Limb (tissue), 2 donors: Measurements from ENCODE around the gene STN1.
"Not testable (repeated sequence)": the region's sequence is repeated elsewhere in the genome, so short reads cannot be mapped to it uniquely, and the experiment has no call there.

Experiments used
- DNase-seq, 2 donors: peaks; one replicate each; pipeline ENCODE4 v3.0.0-alpha.2; 2016; ENCODE audit errors: extremely low spot score in 2 of 2

The STN1 gene

DNA sequence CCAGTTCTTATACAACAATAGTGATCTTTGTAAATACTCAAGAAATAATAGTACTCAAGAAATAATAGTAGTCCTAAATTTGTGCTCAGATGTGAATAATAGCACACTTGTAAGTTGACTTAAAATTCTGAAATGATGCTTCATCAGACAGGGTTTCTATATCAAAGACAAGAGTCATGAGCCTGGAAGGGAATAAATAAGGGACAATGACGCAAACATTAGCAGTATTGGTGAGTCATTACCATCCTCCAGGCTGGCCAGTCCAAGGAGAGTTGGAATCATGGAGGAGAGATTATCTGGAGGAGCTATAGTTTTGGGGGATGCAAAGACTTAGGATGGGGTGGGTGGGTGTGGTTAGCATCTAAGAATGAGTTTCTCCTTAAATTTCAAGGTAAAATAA, 56.5 kb downstream of the STN1 start:
- no peak for DNase-seq

DNA sequence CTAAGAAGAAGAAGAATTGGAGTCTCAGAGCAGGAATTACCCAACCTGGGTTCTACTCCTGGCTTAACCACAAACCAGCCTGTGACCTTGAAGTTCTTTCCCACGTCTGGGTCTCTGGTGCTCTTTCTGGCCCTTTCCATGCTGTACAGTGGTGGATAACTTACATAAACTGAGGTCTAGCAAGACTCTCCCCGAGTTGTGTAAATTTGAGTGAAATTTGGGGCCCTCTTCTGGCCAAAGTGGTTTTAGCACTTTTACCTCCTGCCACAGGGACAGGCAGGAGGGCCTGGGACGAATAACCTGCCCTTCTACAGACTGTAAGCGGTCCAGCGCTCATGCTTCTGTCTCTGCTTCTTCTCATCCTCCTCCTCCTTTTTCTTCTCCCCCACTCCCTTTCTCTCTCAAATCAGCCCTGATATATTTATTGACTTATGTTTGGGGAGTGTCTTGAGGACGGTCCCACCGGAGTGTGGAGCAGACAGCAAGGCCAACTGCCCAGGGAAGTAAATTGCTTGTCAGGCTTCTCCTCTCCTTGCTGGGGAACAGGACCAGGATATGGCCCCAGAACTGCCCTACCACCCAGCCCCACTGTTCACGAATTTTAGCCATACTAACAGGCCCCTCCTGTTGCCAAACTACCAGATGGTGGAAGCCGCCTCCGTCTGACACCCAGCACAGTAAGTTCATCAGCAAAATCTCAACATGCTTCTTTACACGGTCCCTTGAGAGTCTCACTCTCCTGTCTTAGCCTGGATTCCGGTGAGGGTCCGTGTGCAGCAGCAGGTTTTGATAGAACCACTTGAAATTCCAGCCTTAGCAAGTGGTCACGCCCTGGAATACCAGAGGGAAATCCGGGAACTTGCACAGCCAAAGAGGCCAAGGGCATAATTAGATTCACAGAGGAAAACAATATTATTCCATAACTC, 58.6 kb downstream of the STN1 start:
- peak; percentile 73 to 82 for DNase-seq

DNA sequence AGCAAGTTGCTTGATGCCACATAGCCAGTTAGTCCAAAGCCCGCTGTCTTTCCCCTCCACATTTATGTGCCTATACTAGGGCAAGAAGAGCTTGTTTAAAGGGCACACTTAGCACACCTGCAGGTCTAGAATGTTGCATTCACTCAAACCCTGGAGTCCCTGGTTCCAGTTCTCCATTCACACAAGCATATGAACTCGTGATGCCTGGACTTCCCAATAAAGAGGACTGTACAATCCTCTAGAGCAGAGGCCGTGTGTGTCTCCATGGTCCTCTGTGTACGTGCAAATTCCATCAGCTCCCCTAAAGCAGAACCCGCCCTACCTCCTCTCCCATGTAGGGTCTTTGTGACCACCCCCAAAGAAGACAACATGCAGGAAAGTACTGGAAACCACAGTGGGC, 59.6 kb downstream of the STN1 start:
- no peak for DNase-seq

DNA sequence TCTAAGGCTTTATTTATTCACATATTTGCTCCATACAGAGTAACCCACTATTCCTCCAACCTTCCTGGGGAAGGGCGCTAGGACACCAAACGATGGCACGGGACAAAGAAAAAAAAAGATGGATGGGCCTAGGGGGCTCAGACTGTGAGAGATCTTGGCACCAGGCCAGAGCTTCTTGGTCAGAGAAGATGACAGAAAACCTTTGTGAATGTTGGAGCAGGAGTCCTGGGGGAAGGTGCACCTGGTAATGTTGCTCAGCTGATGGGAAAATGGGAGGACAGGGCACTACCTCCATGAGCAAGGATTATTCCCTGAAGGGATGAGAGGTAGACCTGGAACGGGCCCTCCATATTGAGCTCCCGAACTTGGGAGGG, 61.2 kb downstream of the STN1 start:
- DNase-seq = no peak

DNA sequence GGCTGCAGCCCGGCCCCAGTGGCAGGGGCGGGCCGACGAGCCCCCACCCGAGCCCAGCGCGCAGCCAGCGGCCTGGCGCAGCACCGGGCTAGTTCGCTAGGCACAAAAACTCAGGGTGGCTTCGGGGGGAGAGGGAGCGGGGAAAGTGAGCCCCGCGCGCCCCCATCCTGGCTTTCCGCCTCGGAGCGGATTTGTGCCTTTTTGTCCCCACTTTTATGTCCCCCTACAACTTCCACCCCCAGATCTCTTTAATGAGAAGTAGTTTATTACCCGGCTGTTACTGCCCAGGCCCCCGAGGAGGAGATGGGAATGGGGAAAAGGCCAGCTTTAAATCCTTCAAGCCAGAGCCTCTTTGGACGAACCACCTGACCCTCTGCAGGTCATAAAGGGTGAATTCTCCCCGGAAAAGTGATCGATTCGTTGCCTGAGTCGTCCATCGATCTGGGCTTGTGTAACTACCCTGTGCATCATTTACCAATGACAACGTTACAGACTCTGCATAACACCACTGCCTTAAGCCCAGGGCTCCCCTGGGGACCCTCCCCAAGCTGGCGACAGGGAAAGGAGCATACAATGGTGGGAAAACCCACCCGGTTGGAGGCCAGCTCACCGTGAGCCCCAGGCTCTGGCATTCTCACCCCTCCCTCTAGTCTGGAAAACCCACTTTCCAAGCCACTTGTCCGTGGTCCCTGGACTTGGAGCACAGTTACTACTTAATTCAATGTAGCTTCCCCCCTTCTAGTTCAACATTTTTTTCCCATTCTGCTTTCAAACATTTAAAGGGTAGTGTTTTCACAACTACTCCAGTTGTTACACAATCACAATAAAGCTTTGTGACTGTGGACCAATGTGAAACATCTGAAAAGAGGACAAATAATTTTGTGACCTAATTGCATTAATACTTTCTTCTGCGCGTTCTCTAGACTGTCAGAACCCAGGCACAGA, 61.9 kb downstream of the STN1 start:
- DNase-seq = no peak

GRCh38 chr10:103855424-103855823, 62.6 kb downstream of the STN1 start, which contains the start of gene SH3PXD2A:
TSS of gene SH3PXD2A (minus strand) at chr10:103855576. CDS start at chr10:103855266, 310 bp downstream.
- DNase-seq = peak; percentile 50 to 83

DNA sequence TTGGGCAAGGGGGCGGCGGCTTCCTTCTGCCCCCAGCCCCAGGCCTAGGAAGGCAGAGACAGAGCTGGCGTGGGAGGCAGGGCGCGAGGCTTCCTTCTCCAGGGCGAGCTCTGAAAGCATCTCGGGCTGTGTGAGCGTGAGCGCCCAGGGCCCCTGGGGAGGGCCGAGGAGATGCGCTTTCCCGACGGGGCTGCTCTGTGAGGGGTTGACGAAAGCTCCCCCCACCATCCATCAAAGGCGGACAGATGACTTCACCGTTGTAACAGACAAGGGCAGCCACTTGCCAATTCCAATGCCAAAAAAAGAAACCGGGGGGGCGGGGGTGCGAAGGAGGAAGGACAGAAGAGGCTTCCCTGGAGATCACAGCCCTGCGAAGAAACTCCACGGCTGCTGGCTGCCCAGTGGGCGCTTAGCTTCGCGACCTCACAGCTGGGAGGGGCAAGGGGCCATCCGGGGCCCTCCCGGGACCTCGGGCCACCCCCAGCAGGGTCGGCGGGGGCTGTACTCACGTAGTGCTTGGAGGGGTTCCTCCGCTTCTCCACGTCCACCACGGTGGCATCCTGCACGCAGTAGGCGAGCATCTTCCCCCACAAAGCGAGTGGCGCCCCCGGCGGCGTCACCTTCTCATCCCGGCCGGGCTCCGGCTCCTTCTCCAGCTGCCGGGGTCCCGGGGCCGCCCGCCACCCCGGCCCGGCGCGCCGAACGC, 63.1 kb downstream of the STN1 start:
- peak in 1 of 2 donors; percentile 74 for DNase-seq

- peak in 1 of 2 donors; percentile 68 for DNase-seq
Measured at GRCh38 chr10:103854265-103854685, 63.7 kb downstream of the STN1 start.

- no peak for DNase-seq
Measured at GRCh38 chr10:103853428-103854264, 64.3 kb downstream of the STN1 start.

- no peak for DNase-seq
Measured at GRCh38 chr10:103852856-103853255, 65.1 kb downstream of the STN1 start.

DNA sequence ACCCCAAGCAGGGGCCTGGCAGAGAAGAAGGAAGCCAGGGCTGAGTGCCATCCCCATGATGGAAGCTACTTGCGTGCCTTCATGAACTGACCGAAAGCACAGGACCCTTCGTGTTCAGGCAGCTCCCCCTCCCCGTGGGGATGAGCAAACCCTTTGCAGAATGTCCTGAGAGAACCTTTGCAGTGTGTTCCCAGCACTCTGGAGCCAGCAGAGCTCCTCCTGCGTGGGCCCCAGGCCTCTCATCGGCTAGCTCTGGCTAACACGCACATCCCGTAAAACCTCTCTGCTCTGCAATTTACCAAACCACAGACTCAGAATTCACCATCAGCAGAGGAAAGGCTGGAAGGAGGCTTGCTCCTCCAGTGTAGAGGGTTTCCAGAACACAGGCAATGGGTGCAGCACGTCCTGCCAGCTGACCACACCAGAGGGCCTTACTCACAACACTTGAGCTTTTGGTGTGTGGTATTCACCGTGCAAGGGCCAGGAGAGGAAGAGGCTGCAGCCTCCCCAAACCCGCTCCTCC, 65.7 kb downstream of the STN1 start:
- DNase-seq = no peak

GRCh38 chr10:103851261-103851660, 66.7 kb downstream of the STN1 start:
- no peak for DNase-seq

DNA sequence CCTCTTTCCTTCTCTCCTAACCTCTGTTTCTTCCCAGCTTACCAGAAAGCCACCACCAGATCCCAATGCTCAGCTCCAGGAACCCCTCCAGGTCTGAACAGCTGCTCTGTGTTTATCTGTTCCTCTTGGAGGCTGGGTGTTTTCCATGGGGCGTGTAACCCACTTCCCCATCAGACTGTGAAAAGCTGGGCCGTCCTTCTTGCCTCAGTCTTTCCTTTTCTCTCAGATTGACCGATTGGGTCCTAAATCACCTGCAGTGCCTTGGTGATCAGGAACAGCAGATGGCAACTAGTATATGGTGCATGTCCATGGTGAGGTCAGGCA, 67.5 kb downstream of the STN1 start:
- DNase-seq = no peak

- no peak for DNase-seq
Measured at GRCh38 chr10:103849880-103850571, 68.0 kb downstream of the STN1 start.

- no peak for DNase-seq
Measured at GRCh38 chr10:103849212-103849877, 68.6 kb downstream of the STN1 start.

DNA sequence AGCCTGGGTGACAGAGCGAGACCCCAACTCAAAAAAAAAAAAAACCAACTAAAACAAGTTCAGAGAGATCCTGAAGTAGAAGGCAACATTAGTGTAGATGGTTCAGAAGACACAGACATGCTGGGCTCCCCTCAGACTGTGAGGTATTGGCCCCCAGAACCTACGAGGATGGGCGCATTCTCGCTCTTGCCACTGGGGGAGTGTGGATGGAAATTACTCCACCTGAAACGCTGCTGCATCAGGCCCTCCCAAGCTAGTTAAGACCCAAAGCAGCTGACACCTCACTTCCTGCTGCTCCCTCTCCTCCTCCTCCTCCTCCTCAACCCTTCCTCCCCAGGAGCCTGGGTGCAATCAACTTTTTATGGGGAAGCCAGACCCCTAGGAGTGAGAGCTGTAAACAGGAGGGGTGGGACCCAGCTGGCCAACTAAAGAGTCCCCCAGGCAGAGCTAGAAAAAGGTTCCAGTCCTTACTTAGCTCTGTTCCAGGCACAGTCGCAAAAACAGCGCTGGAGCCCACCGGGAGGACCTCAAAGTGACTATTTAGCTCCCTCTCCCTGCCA, 70.0 kb downstream of the STN1 start:
- DNase-seq = no peak

DNA sequence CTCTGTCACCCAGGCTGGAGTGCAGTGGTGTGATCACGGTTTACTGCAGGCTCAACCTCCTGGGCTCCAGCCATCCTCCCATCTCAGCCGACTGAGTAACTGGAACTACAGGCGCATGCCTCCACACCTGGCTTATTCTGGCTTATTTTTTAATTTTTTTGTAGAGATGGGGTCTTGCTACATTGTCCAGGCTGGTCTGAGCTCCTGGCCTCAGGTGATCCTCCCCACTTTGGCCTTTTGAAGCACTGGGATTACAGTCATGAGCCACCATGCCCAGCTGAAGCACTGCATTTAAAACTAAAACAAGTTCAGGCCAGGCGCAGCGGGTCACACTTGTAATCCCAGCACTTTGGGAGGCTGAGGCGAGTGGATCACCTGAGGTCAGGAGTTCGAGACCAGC, 70.6 kb downstream of the STN1 start:
- DNase-seq = no peak

DNA sequence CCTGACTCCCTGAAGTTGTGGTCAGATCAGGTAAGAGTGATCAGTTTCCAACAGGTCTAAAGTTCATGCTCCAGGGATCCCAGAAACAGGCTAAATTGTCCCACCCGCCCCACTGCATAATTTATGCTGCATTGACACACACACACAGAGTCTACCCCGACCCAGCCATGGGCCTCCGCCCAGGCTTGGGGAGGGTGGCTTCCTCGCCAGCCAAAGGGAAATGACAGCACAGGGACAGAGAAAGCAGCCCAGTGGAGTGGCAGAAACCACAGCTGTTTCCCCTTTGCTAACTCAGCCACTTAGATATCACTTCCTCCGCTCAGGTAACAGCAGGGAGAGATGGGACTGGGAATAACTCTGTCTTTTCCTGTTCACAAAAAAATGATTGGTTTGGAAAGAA, 72.0 kb downstream of the STN1 start:
- no peak for DNase-seq

DNA sequence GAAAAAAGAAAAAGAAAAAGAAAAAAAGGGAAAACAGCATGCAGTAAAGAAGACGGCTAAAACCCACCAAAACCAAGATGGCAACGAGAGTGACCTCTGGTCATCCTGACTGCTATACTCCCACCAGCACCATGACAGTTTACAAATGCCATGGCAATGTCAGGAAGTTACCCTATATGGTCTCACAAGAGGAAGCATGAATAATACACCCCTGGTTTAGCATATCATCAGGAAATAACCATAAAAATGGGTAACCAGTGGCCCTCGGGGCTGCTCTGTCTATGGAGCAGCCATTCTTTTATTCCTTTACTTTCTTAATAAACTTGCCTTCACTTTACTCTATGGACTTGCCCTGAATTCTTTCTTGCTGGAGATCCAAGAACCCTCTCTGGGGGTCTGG, 72.6 kb downstream of the STN1 start:
- not testable (repeated sequence) for DNase-seq
